D721Med (cell line): ENCODE results near the gene THSD7B.

ENCODE experiments used
- DNase-seq: peaks from one replicate; pipeline ENCODE4 v3.0.0; 2011; ENCODE audit warnings: low spot score; ENCODE audit not compliant: insufficient read length
- FAIRE-seq: peaks from 2 replicates; lab custom pipeline; 2011; peaks lifted over from hg19 to GRCh38; lab: Jason Lieb, UNC
- CTCF ChIP-seq: IDR thresholded peaks from 2 replicates; pipeline ENCODE4 v1.5.1; 2012; ENCODE audit warnings: mild to moderate bottlenecking, control low read depth; ENCODE audit not compliant: insufficient read depth; ENCODE audit errors: missing control alignments

Gene THSD7B

GRCh38 chr2:137387044-137387443 lies 621.7 kb downstream of the THSD7B start:
- no peak for TF ChIP-seq CTCF
- FAIRE-seq (no peak), DNase-seq (no peak)

- DNase-seq (no peak), FAIRE-seq (no peak)
- TF ChIP-seq CTCF, result no peak
Measured at GRCh38 chr2:137405496-137405895, 640.2 kb downstream of the THSD7B start.

GRCh38 chr2:137411585-137411984 lies 646.2 kb downstream of the THSD7B start:
- TF ChIP-seq CTCF, result no peak
- DNase-seq (no peak), FAIRE-seq (no peak)

GRCh38 chr2:137420744-137421143 lies 655.4 kb downstream of the THSD7B start:
- DNase-seq, result no peak
- TF ChIP-seq CTCF, result no peak
- no peak for FAIRE-seq

GRCh38 chr2:137435162-137435561 lies 669.8 kb downstream of the THSD7B start:
- no peak for TF ChIP-seq CTCF
- FAIRE-seq (no peak), DNase-seq (no peak)

- FAIRE-seq (no peak), DNase-seq (no peak)
- no peak for TF ChIP-seq CTCF
Measured at GRCh38 chr2:137437386-137437785, 672.0 kb downstream of the THSD7B start.

- TF ChIP-seq CTCF, result no peak
- FAIRE-seq, result no peak
- no peak for DNase-seq
Measured at GRCh38 chr2:137444970-137445369, 679.6 kb downstream of the THSD7B start.
